ENCODE data around the gene PPP3CA. TPM values are rescaled to one million over a fixed set of nuclear protein-coding genes. Genes with fewer than 3 reads are reported as not detected.

The PPP3CA gene
- total RNA-seq, 1 experiment from 2014 or later = 31.0 TPM

DNA sequence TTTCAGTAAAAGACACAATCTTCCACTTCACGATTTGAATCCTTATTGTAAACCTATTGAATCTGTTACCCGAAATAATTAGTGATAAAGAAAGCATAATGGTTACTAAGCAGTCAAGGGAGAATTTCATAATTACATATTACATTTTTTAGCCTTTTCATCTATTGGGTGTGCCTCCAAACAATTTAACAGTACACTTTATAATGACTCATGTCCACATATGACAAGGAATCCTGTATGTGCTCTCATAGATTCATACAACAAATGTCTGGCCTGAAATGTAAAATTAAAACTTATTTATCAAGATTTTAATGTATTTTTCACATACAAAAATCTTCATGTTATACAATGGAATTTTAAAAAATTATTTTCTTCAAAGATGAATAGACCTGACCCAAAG is 39.4 kb downstream of the PPP3CA start:
- ChIA-PET POLR2A (no interaction called here), CTCF (no interaction called here)
- BruUV-seq (replicated peaks) = no TSS peak
- TF ChIP-seq, protein P1, sequence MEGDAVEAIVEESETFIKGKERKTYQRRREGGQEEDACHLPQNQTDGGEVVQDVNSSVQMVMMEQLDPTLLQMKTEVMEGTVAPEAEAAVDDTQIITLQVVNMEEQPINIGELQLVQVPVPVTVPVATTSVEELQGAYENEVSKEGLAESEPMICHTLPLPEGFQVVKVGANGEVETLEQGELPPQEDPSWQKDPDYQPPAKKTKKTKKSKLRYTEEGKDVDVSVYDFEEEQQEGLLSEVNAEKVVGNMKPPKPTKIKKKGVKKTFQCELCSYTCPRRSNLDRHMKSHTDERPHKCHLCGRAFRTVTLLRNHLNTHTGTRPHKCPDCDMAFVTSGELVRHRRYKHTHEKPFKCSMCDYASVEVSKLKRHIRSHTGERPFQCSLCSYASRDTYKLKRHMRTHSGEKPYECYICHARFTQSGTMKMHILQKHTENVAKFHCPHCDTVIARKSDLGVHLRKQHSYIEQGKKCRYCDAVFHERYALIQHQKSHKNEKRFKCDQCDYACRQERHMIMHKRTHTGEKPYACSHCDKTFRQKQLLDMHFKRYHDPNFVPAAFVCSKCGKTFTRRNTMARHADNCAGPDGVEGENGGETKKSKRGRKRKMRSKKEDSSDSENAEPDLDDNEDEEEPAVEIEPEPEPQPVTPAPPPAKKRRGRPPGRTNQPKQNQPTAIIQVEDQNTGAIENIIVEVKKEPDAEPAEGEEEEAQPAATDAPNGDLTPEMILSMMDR (IDR thresholded peaks at IDR 0.05) = no peak
- TF ChIP-seq POLR2AphosphoS5 (IDR thresholded peaks at IDR 0.05; ENCODE audit: low read depth, low read length) (no peak), REST (IDR thresholded peaks at IDR 0.05; ENCODE audit: insufficient read depth in 1 of 2, low read depth in 2 of 2, low read length in 1 of 2) (no peak), SIN3A (IDR thresholded peaks at IDR 0.05; ENCODE audit: borderline replicate concordance, insufficient read depth, low read depth, low read length) (no peak), TCF7L2 (IDR thresholded peaks at IDR 0.05; ENCODE audit: low read depth, low read length) (no peak)
- ATAC-seq (no peak), DNase-seq (ENCODE audit: low read depth, low spot score) (no peak)
- in situ Hi-C loops (cut with HindIII; ENCODE audit: low pct_unique_long_range_greater_than_20kb, low sequenced_read_pairs) = no loop called here
- intact Hi-C loops (cut with micrococcal nuclease; ENCODE audit: unreplicated experiment) = no loop called here
- peaks cover 8% of the 10 kb centered on the region for H3K4me1 ChIP-seq (ENCODE audit: control insufficient read depth, insufficient read depth, low read length)
- no peak overlapping the region for H3K4me3 ChIP-seq (ENCODE audit: low read depth in 2 of 2, low read length in 2 of 2)
- H3K27ac ChIP-seq (ENCODE audit: low read length) = no peak overlapping the region
- no peaks in the 10 kb centered on the region for H3K27me3 ChIP-seq (ENCODE audit: control insufficient read depth, insufficient read depth, low read length)
- H3K9me3 ChIP-seq (ENCODE audit: control insufficient read depth, insufficient read depth, low read depth, low read length) = no peaks in the 10 kb centered on the region
- no peaks in the 10 kb centered on the region for H3K36me3 ChIP-seq (ENCODE audit: control insufficient read depth, insufficient read depth, low read length)

DNA sequence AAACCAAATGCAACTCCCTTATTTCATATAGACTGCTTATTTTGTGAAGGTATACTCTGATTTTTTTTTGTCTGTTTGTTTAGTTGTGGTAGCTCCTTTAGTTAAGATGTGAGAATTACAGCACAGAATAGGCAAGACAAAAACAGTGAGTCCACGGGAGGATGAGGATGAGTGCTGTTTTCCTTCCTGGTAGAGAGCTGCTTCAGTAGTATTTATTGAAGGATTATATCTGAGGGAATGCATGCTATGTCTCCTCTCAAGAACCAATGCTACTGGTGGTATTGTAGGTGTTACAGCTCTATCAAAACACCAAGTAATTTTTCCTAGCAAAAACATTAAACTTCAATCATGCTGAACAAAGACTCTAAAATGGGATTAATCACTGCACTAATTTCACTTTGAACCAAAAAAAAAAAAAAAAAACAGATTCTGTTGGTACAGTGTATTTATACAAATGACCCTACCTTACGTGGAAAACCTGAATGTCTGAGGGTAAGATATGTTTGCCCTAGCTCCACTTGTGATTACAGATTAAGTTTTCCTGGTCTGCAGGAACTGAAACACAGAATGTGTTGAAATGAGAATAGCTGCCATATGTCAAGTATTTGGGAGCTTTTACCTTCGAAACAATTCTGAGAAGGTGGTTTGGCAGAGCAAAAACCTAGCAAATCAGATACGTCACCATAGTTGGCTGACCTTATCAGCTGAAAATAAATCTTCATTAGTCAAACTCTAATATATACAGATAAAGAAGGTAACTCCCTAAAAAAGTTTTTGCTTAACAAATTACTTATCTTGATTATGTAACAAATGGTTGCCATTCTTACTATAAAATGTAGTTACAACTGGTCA is 40.3 kb downstream of the PPP3CA start:
- DNase-seq (ENCODE audit: low read depth, low spot score) (no peak), ATAC-seq (no peak)
- H3K4me1 ChIP-seq (ENCODE audit: control insufficient read depth, insufficient read depth, low read length) = peaks cover 8% of the 10 kb centered on the region
- no peaks in the 10 kb centered on the region for H3K36me3 ChIP-seq (ENCODE audit: control insufficient read depth, insufficient read depth, low read length)
- no peak overlapping the region for H3K4me3 ChIP-seq (ENCODE audit: low read depth in 2 of 2, low read length in 2 of 2)
- no peaks in the 10 kb centered on the region for H3K27me3 ChIP-seq (ENCODE audit: control insufficient read depth, insufficient read depth, low read length)
- BruUV-seq (replicated peaks) = no TSS peak
- POLR2A ChIA-PET = no interaction called here
- in situ Hi-C loops (cut with HindIII; ENCODE audit: low pct_unique_long_range_greater_than_20kb, low sequenced_read_pairs) (no loop called here), intact Hi-C loops (cut with micrococcal nuclease; ENCODE audit: unreplicated experiment) (no loop called here)
- CTCF ChIA-PET = interaction anchor here (0.7 kb wide), 1 partner anchor 65 kb away, joined by 11 read pairs; no protein-coding TSS in a partner anchor
- H3K9me3 ChIP-seq (ENCODE audit: control insufficient read depth, insufficient read depth, low read depth, low read length) = no peaks in the 10 kb centered on the region
- no peak overlapping the region for H3K27ac ChIP-seq (ENCODE audit: low read length)
- TF ChIP-seq POLR2AphosphoS5 (IDR thresholded peaks at IDR 0.05; ENCODE audit: low read depth, low read length) (no peak), REST (IDR thresholded peaks at IDR 0.05; ENCODE audit: insufficient read depth in 1 of 2, low read depth in 2 of 2, low read length in 1 of 2) (no peak), TCF7L2 (IDR thresholded peaks at IDR 0.05; ENCODE audit: low read depth, low read length) (no peak), SIN3A (IDR thresholded peaks at IDR 0.05; ENCODE audit: borderline replicate concordance, insufficient read depth, low read depth, low read length) (no peak)
- TF ChIP-seq, protein P1 (IDR thresholded peaks at IDR 0.05) = no peak
